HEK293 (cell line): Measurements from ENCODE around the gene LMO4.

Experiments
- CTCF ChIA-PET: fragments of 350-600 bp; formaldehyde crosslinking; extraction: SDS; loops from one replicate; lab custom pipeline; 2021; ENCODE audit warnings: antibody characterized with exemption; lab: Yijun Ruan, JAX
- POLR2A ChIA-PET: fragments of 300-600 bp; formaldehyde crosslinking; extraction: SDS; loops from one replicate; lab custom pipeline; 2020; ENCODE audit warnings: antibody characterized with exemption, inconsistent platforms; lab: Yijun Ruan, JAX
- H3K27ac ChIP-seq: fragments of 200-500 bp; sonication (Bioruptor generic); 2 replicates; pipeline ENCODE4 v1.5.1; 2014; ENCODE audit warnings: low read depth, low read length, control low read depth, inconsistent platforms; ENCODE audit errors: extremely low read depth
- H3K36me3 ChIP-seq, 2 experiments: fragments of 200-500 bp in 1 of 2; sonication (Bioruptor generic) in 1 of 2; 1 replicate in 1 of 2; 2 replicates in 1 of 2; pipeline ENCODE4 v1.5.1; 2014 to 2017; ENCODE audit warnings: inconsistent platforms in 2 of 2, low read length in 2 of 2; ENCODE audit not compliant: control insufficient read depth in 2 of 2, insufficient read depth in 1 of 2
- H3K4me1 ChIP-seq: fragments of 200-500 bp; sonication (Bioruptor generic); 2 replicates; pipeline ENCODE4 v1.5.1; 2014; ENCODE audit warnings: mild to moderate bottlenecking, low read length, inconsistent platforms; ENCODE audit not compliant: control insufficient read depth, insufficient read depth
- H3K4me3 ChIP-seq: 2 replicates; pipeline ENCODE4 v1.5.1; 2011; ENCODE audit warnings: low read depth, mild to moderate bottlenecking, control low read depth, low read length, moderate library complexity
- H3K9me3 ChIP-seq: fragments of 200-500 bp; sonication (Bioruptor generic); 2 replicates; pipeline ENCODE4 v1.5.1; 2014; ENCODE audit warnings: low read depth, low read length, inconsistent platforms; ENCODE audit not compliant: control insufficient read depth, insufficient read depth
- FEZF1 ChIP-seq: fragments of 450-650 bp; formaldehyde crosslinking; IDR thresholded peaks from 2 replicates; pipeline ENCODE4 v1.5.1; 2016; ENCODE audit warnings: missing biosample characterization, missing genetic modification characterization
- GLIS2 ChIP-seq: fragments of 450-650 bp; formaldehyde crosslinking; IDR thresholded peaks from 2 replicates; pipeline ENCODE4 v1.5.1; 2016; ENCODE audit warnings: missing biosample characterization, missing genetic modification characterization
- HOXD13 ChIP-seq: sonication (generic); formaldehyde crosslinking; IDR thresholded peaks from 2 replicates; pipeline ENCODE4 v1.8.0; 2022; ENCODE audit warnings: missing genetic modification reagents, borderline replicate concordance
- MEIS1 ChIP-seq: sonication (generic); formaldehyde crosslinking; IDR thresholded peaks from 2 replicates; pipeline ENCODE4 v1.8.1; 2022; ENCODE audit warnings: missing genetic modification reagents, mild to moderate bottlenecking, borderline replicate concordance
- ZFP3 ChIP-seq: fragments of 450-650 bp; formaldehyde crosslinking; IDR thresholded peaks from 2 replicates; pipeline ENCODE4 v1.5.1; 2016; ENCODE audit warnings: low read depth, missing biosample characterization, missing genetic modification characterization
- ZNF112 ChIP-seq: fragments of 450-650 bp; formaldehyde crosslinking; IDR thresholded peaks from 2 replicates; pipeline ENCODE4 v1.5.0; 2017; ENCODE audit warnings: missing biosample characterization, missing genetic modification characterization
- ZNF114 ChIP-seq: fragments of 450-650 bp; formaldehyde crosslinking; IDR thresholded peaks from 2 replicates; pipeline ENCODE4 v1.5.0; 2017; ENCODE audit warnings: missing biosample characterization, missing genetic modification characterization
- ZNF146 ChIP-seq: fragments of 450-650 bp; formaldehyde crosslinking; IDR thresholded peaks from 2 replicates; pipeline ENCODE4 v1.5.1; 2016; ENCODE audit warnings: missing biosample characterization, missing genetic modification characterization
- ZNF2 ChIP-seq: fragments of 450-650 bp; formaldehyde crosslinking; IDR thresholded peaks from 2 replicates; pipeline ENCODE4 v1.5.1; 2016; ENCODE audit warnings: missing biosample characterization, missing genetic modification characterization
- ZNF214 ChIP-seq: fragments of 450-650 bp; formaldehyde crosslinking; IDR thresholded peaks from 2 replicates; pipeline ENCODE4 v1.5.1; 2017; ENCODE audit warnings: missing biosample characterization, mild to moderate bottlenecking, missing genetic modification characterization, borderline replicate concordance
- ZNF221 ChIP-seq: fragments of 450-650 bp; formaldehyde crosslinking; IDR thresholded peaks from 2 replicates; pipeline ENCODE4 v1.5.1; 2017; ENCODE audit warnings: missing biosample characterization, missing genetic modification characterization, borderline replicate concordance
- ZNF292 ChIP-seq: fragments of 450-650 bp; formaldehyde crosslinking; IDR thresholded peaks from 2 replicates; pipeline ENCODE4 v1.5.1; 2016; ENCODE audit warnings: low read depth, missing biosample characterization, missing genetic modification characterization, borderline replicate concordance
- ZNF354C ChIP-seq: fragments of 450-650 bp; formaldehyde crosslinking; IDR thresholded peaks from 2 replicates; pipeline ENCODE4 v1.5.1; 2016; ENCODE audit warnings: missing biosample characterization, missing genetic modification characterization, low read depth, borderline replicate concordance
- ZNF404 ChIP-seq: fragments of 450-650 bp; formaldehyde crosslinking; IDR thresholded peaks from 2 replicates; pipeline ENCODE4 v1.5.1; 2017; ENCODE audit warnings: missing biosample characterization, missing genetic modification characterization
- ZNF555 ChIP-seq: fragments of 450-650 bp; formaldehyde crosslinking; conservative IDR thresholded peaks from 2 replicates; pipeline ENCODE4 v1.5.1; 2017; ENCODE audit warnings: missing biosample characterization, mild to moderate bottlenecking, missing genetic modification characterization, inconsistent platforms
- ZNF747 ChIP-seq: fragments of 450-650 bp; formaldehyde crosslinking; IDR thresholded peaks from 2 replicates; pipeline ENCODE4 v1.5.1; 2016; ENCODE audit warnings: missing biosample characterization, missing genetic modification characterization
- TF ChIP-seq, protein P1 (sequence below): IDR thresholded peaks from 2 replicates; pipeline ENCODE4 v1.6.1; 2011; ENCODE audit warnings: mild to moderate bottlenecking, low read depth, low read length, borderline replicate concordance
- TF ChIP-seq, protein P2 (sequence below): fragments of 450-650 bp; formaldehyde crosslinking; IDR thresholded peaks from 2 replicates; pipeline ENCODE4 v1.5.1; 2016; ENCODE audit warnings: missing biosample characterization, missing genetic modification characterization
- TF ChIP-seq, protein P3 (sequence below): fragments of 450-650 bp; formaldehyde crosslinking; optimal IDR thresholded peaks from 2 replicates; pipeline ENCODE3; 2016; ENCODE audit warnings: missing biosample characterization, mild to moderate bottlenecking, missing genetic modification characterization
- TF ChIP-seq, protein P4 (sequence below): fragments of 450-650 bp; formaldehyde crosslinking; IDR thresholded peaks from 2 replicates; pipeline ENCODE4 v1.5.0; 2017; ENCODE audit warnings: missing biosample characterization, missing genetic modification characterization, borderline replicate concordance

LMO4 gene

DNA sequence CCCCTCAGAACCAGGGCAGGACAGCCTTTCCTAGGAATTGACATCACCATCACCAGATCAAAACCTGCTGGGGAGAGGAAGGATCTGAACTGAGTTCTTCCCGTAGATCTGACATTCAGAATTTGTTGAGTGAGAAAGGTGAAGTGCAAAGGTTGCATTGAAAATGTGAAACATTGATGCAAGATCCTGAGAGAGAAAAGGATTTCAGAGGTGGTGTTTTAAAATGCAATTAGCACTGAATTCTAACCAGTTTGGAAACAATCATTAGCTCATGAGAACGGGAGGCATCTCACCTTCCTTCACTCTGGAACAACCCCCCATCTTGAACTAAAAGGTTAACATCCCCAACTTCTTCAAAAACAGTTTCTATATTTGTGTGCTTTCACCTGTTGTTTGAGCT, 20.4 kb downstream of the LMO4 start:
- no peaks in the 10 kb centered on the region for H3K4me1 ChIP-seq
- H3K27ac ChIP-seq = no peak overlapping the region
- peaks cover 10 to 39% of the 10 kb centered on the region in 2 experiments; a peak in 2 of 3 replicates for H3K36me3 ChIP-seq
- H3K4me3 ChIP-seq = no peak overlapping the region
- TF ChIP-seq ZNF214 = no peak
- CTCF ChIA-PET = no interaction called here
- H3K9me3 ChIP-seq = no peaks in the 10 kb centered on the region
- POLR2A ChIA-PET = no interaction called here

DNA sequence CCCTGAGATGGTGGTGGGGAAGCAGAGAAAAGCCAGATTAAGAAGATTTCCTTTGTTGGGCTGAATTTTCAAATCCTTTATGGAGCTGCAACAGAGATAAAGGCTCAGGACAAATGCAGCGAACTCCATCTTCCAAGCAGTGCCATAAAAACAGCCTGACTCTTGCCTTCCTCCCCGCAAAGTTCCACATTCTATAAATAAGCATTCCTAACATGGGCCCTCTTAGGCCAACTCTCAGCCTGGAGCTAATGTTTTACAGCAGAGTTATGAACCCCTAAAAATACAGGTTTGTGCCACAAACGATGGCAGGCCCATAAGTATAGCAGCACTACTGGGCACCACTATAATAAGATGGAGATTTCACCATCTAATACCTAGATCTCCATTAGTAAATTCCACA, 27.2 kb downstream of the LMO4 start:
- POLR2A ChIA-PET = no interaction called here
- Histone ChIP-seq H3K27ac (no peak overlapping the region), H3K4me3 (no peak overlapping the region), H3K36me3 (no peaks in the 10 kb centered on the region), H3K4me1 (no peaks in the 10 kb centered on the region), H3K9me3 (no peaks in the 10 kb centered on the region)
- no peak for TF ChIP-seq ZNF354C
- TF ChIP-seq FEZF1 = no peak
- no peak for TF ChIP-seq MEIS1 (CRISPR knock-in tag)
- no peak for TF ChIP-seq ZNF221 (tag by site-specific recombination)
- TF ChIP-seq ZNF555 = no peak
- no peak for TF ChIP-seq ZNF112 (tag by site-specific recombination)
- TF ChIP-seq, protein P1, sequence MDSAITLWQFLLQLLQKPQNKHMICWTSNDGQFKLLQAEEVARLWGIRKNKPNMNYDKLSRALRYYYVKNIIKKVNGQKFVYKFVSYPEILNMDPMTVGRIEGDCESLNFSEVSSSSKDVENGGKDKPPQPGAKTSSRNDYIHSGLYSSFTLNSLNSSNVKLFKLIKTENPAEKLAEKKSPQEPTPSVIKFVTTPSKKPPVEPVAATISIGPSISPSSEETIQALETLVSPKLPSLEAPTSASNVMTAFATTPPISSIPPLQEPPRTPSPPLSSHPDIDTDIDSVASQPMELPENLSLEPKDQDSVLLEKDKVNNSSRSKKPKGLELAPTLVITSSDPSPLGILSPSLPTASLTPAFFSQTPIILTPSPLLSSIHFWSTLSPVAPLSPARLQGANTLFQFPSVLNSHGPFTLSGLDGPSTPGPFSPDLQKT = no peak
- no peak for TF ChIP-seq ZNF292 (tag by site-specific recombination)
- no peak for TF ChIP-seq ZNF2 (tag by site-specific recombination)
- TF ChIP-seq ZNF114 = no peak
- no peak for TF ChIP-seq HOXD13
- TF ChIP-seq ZNF747 (tag by site-specific recombination) = no peak
- TF ChIP-seq ZNF404 (tag by site-specific recombination) = no peak
- TF ChIP-seq, protein P2, sequence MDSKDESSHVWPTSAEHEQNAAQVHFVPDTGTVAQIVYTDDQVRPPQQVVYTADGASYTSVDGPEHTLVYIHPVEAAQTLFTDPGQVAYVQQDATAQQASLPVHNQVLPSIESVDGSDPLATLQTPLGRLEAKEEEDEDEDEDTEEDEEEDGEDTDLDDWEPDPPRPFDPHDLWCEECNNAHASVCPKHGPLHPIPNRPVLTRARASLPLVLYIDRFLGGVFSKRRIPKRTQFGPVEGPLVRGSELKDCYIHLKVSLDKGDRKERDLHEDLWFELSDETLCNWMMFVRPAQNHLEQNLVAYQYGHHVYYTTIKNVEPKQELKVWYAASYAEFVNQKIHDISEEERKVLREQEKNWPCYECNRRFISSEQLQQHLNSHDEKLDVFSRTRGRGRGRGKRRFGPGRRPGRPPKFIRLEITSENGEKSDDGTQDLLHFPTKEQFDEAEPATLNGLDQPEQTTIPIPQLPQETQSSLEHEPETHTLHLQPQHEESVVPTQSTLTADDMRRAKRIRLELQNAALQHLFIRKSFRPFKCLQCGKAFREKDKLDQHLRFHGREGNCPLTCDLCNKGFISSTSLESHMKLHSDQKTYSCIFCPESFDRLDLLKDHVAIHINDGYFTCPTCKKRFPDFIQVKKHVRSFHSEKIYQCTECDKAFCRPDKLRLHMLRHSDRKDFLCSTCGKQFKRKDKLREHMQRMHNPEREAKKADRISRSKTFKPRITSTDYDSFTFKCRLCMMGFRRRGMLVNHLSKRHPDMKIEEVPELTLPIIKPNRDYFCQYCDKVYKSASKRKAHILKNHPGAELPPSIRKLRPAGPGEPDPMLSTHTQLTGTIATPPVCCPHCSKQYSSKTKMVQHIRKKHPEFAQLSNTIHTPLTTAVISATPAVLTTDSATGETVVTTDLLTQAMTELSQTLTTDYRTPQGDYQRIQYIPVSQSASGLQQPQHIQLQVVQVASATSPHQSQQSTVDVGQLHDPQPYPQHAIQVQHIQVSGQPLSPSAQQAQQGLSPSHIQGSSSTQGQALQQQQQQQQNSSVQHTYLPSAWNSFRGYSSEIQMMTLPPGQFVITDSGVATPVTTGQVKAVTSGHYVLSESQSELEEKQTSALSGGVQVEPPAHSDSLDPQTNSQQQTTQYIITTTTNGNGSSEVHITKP (tag by site-specific recombination) = no peak
- TF ChIP-seq, protein P3, sequence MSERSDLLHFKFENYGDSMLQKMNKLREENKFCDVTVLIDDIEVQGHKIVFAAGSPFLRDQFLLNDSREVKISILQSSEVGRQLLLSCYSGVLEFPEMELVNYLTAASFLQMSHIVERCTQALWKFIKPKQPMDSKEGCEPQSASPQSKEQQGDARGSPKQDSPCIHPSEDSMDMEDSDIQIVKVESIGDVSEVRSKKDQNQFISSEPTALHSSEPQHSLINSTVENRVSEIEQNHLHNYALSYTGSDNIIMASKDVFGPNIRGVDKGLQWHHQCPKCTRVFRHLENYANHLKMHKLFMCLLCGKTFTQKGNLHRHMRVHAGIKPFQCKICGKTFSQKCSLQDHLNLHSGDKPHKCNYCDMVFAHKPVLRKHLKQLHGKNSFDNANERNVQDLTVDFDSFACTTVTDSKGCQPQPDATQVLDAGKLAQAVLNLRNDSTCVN (tag by site-specific recombination) = no peak
- no peak for TF ChIP-seq ZFP3 (tag by site-specific recombination)
- TF ChIP-seq, protein P4, sequence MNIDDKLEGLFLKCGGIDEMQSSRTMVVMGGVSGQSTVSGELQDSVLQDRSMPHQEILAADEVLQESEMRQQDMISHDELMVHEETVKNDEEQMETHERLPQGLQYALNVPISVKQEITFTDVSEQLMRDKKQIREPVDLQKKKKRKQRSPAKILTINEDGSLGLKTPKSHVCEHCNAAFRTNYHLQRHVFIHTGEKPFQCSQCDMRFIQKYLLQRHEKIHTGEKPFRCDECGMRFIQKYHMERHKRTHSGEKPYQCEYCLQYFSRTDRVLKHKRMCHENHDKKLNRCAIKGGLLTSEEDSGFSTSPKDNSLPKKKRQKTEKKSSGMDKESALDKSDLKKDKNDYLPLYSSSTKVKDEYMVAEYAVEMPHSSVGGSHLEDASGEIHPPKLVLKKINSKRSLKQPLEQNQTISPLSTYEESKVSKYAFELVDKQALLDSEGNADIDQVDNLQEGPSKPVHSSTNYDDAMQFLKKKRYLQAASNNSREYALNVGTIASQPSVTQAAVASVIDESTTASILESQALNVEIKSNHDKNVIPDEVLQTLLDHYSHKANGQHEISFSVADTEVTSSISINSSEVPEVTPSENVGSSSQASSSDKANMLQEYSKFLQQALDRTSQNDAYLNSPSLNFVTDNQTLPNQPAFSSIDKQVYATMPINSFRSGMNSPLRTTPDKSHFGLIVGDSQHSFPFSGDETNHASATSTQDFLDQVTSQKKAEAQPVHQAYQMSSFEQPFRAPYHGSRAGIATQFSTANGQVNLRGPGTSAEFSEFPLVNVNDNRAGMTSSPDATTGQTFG = no peak
- no peak for TF ChIP-seq ZNF146
- no peak for TF ChIP-seq GLIS2 (tag by site-specific recombination)
- CTCF ChIA-PET = no interaction called here
